COR-L47 (cell line): ENCODE data around the gene TCF19.

Source experiments
- DNase-seq: peaks from one replicate; lab custom pipeline; 2025; lab: John Stamatoyannopoulos, UW

TCF19 gene

DNA sequence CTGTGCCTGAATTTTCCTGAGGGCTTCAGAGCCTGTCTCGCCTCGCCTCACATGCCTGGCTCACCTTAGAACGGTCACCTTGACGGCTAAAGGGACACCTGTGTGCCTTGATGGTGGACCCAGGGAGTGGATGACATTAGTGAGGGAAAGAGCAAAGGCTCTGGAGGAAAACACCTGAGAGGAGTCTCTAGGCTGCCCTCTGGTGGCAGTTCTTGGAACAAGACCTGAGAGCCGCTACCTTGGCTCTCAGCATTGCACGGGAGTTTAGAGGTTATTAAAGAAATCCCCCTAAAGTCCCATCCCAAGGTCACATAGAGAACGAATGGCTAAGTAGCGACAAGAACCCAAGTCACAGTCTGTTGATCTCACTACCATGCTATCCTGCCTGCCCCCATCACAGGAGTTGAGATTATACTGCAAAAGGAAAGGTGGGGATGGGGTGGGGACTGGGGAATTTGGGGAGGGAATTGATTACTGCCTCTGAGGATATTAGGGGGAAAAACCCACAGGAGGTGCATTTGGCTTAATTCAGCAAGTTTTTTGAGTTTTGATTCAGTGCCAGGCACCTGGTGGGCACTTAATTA, 30.2 kb upstream of the TCF19 start:
- DNase-seq: peak; percentile 57

DNA sequence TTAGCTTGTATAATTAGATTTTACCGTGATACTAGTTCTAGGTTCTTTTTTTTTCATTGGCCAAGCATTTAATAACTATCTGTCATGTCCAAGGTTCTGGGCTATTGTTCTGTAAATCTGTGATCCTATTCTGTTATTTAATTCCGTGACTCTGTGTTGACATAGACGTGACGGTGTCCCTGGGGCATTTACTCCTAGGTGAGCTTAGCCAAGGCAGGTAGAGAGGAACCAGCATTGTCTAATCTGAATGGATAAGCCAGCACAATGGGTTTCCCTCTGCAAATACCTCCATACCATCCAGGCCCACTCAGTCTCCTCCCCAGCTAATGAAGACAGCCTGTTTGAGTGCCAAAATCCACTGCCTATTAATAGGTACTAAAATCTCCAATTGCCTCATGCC, 29.3 kb upstream of the TCF19 start:
- no peak for DNase-seq

- DNase-seq: no peak
These were observed 27.6 kb upstream of the TCF19 start for GRCh38 chr6:31130751-31131150.

DNA sequence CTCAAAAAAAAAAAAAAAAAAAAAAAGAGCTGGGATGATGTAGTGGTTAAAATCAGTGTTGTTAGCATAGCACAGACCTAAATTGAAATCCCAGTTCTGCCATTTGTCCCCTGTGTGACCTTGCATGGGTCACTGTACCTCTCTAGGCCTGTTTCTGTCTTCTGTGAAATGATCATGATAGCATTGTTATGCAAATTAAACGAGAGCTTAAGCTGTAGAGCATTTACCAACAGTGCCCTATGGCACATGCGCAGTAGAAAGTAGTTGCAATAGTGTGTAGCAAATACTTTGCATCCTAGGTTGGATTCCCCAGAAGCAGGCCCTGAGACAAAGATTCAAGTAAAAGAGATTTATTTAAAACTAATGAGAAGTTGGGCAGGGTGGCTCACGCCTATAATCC, 26.8 kb upstream of the TCF19 start:
- no peak for DNase-seq

GRCh38 chr6:31132806-31133205, 25.6 kb upstream of the TCF19 start:
- DNase-seq: no peak

GRCh38 chr6:31135710-31136109, 22.7 kb upstream of the TCF19 start:
- DNase-seq: no peak

GRCh38 chr6:31138982-31139381, 19.4 kb upstream of the TCF19 start, which contains the start of gene PSORS1C2:
TSS of gene PSORS1C2 (minus strand) at chr6:31139066. CDS start at chr6:31139026, 40 bp downstream.
- DNase-seq: no peak

GRCh38 chr6:31139599-31139998, 18.8 kb upstream of the TCF19 start:
- DNase-seq: no peak

DNA sequence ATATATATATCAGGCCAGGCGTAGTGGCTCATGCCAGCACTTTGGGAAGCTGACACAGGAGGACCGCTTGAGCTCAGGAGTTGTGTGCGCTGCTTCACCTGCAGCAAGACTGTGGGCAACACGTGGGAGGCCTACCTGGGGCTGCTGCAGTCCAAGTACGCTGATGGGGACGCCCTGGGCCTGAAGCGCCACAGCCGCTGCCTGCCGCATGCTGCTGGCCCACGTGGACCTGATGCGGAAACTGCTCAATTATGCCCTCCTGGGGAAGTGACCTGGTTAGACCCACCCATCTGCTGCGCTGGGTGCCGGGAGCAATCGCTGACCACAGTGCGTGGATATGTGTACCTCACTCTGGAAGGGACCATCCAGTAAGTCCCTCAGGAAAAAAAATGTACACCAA, 17.7 kb upstream of the TCF19 start:
- DNase-seq: no peak

DNA sequence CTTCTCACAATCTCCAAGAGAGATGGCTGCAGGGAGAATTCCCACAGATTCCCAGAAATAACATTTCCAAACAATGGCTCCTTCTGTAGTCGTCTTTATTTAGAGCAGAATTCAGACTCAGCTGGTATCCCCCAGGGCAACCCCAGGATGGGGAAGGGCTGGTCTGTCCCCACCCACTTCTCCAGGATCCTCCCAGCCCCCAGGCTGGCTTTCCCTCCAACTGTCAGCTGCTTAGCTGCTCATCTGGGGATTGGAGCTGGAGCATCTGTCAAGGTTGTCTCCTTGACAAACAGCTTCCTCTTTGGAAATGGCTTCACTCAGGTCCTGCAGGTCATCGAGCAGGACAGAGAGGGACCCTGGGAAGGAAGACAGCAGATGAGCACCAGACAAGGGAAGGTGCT, 16.0 kb upstream of the TCF19 start:
- no peak for DNase-seq

GRCh38 chr6:31143148-31143547, 15.2 kb upstream of the TCF19 start:
- DNase-seq: no peak

DNA sequence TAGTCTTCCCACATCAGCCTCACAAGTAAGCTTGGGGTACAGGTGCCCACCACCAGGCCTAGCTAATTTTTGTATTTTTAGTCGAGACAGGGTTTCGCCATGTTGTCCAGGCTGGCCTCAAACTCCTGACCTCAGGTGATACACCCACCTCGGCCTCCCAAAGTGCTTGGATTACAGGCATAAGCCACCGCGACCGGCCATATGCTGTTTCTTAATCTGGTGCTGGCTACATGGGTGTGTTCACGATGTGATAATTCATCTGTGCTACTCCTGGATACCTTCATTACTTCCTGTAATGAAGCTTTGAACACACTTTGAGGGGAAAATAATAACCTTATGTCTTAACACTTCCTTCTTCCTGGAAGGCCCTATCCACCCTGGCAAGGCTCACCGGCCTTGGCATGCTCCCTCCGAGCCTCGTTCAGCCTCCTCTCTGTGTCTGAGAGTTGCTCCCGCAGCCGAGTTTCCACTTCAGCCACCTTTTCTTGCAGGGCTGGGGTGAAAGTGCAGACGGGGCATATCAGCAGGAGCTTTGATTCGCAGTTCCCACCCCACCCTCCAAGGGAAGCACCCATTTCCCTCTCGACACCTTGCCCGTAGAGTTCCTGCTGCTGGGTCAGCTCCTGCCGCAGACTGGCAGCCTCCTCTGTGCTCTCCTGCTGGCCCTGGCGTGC, 14.0 kb upstream of the TCF19 start:
- no peak for DNase-seq

DNA sequence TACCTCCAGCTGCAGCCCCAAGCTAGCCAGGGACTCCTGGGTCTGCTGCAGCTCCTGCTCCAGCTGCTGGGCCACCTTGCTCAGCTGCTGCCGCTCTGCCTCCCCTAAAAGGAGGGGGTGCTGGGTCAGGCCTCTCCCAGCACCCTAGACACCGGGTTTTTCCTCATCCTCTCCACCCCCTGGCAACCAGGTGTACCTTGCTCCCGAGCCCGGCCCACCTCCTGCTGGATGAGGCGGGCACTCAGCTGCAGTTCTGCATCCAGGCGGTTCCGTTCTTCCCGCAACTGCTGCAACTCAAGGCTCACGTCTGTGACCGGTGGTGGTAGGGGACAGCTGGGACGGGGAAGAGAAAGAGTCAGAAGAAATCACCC, 13.4 kb upstream of the TCF19 start:
- no peak for DNase-seq

- no peak for DNase-seq
These were observed 13.0 kb upstream of the TCF19 start for GRCh38 chr6:31145386-31145785.

GRCh38 chr6:31149827-31150447, 8.5 kb upstream of the TCF19 start:
- DNase-seq: no peak

GRCh38 chr6:31152781-31153180, 5.6 kb upstream of the TCF19 start:
- DNase-seq: no peak

DNA sequence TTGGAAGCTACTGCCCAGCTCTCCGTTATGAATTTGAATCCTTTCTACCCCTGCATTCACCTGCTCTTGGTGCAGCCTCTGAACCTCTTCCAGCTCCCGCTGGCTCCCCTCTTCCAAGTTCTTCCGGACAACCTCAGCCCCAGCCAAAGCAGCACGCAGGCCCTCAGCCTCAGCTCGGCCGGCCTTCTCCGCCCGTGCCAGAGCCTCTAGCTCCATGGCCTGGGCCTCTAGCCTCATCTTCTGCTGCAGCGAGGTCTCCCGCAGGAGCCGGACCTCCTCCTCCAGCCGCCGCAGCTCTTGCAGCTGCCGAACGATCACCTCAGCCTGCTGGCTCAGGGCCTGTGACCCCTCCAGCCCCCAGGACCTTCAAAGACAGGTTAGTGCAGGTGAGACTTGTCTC, 4.0 kb upstream of the TCF19 start:
- DNase-seq: no peak

DNA sequence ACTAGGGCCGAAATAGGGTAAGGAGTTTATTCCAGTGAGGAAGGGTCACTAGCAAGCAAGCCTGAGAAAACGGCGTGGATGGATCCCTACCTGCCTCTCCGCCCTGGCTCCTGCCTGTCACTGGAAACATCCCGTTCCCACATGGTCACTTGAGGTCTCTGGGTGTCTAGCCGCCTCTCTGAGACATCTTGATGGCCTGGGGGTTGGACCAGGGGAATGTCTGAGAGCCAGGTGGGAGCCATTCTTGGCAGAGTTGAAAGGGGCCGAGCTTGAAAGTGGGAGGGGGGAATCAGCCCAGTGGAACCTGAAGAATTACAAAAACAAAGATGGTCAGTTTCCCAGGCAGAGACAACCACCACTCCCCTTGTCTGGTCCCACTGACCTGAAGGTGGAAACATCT, 1.7 kb upstream of the TCF19 start:
- DNase-seq: no peak

DNA sequence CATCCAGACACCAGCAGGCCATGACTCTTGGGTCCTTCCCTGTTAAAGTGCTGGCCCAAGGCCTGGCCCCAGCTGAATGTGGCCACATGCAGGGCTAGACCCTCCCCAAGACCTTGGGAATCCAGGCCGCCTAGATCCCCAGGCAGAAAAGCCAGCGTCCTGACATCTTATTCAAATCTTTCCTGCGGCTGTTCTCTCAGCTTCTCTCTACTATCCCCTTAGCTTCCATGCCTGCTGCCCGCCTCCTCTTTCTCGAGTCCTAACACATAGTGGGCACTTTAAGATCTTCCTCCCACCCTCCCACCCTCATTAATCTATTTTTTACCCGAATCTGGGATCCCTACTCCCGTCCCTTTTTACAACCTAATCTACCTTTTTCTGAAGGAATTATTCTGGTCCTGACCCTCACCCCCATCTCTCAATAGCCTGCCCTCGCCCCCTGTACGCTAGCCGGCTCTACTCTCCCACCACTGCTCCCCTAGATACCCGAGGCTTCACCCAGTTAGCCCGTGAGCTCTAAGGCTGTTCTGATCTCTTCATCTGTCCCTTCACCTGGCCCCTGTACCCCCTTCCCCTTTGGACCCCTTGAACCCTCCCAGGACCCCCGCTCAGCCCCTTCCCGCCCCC, 763 bp upstream of the TCF19 start, which contains the start of gene CCHCR1:
Gene CCHCR1 (minus strand): TSS at position 290 of the 627 bp plus-strand sequence. CDS start 202 bp downstream, at position 88.
- no peak for DNase-seq

GRCh38 chr6:31158863-31159855, 770 bp downstream of the TCF19 start:
- peak; percentile 39 for DNase-seq

DNA sequence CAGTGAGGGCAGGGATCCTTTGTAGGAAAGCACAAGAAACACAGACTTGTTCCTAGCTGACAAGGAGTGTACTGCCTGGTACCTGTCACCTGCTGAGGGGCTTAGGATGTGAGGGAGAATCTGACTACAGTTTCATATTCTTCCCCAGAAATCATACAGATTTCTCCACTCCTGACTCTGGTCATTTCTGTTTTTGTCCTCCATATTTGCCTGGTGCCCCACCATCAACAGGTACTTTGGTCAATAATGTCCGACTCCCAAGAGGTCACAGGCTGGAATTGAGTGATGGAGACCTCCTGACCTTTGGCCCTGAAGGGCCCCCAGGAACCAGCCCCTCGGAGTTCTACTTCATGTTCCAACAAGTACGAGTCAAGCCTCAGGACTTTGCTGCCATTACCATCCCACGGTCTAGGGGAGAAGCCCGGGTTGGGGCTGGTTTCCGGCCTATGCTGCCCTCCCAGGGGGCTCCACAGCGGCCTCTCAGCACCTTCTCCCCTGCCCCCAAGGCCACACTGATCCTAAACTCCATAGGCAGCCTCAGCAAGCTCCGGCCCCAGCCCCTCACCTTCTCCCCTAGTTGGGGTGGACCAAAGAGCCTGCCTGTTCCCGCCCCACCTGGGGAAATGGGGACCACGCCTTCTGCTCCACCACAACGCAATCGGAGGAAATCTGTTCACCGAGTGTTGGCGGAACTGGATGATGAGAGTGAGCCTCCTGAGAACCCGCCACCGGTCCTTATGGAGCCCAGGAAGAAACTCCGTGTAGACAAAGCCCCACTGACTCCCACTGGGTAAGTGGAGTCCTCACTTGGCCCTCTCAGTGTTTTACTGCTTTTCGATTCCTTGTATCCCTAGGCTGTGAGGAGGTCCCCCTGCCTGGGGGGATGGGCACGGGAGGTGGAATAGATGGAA, 3.1 kb downstream of the TCF19 start:
- no peak for DNase-seq
